ENCODE data around the gene APOL1. TPM values are rescaled to one million over a fixed set of nuclear protein-coding genes. Genes with fewer than 3 reads are reported as not detected.

The APOL1 gene
- total and polyA plus RNA-seq, 2 of the 4 experiments (the other 2 are of a cell fraction) = 0.36 to 0.77 TPM

GRCh38 chr22:36289406-36289870 lies 36.5 kb downstream of the APOL1 start:
- Histone ChIP-seq H3K27me3 (ENCODE audit: control insufficient read depth, insufficient read depth, low read length) (no peaks in the 10 kb centered on the region), H2AK5ac (ENCODE audit: low read depth, low read length) (no peak overlapping the region), H3K56ac (ENCODE audit: extremely low read depth, insufficient read depth, low read length) (no peak overlapping the region), H4K5ac (ENCODE audit: low read depth, low read length) (no peak overlapping the region), H3K4me1 (ENCODE audit: control insufficient read depth, insufficient read depth, low read length) (no peaks in the 10 kb centered on the region), H3K18ac (ENCODE audit: low read depth, low read length) (no peak overlapping the region), H3K9me1 (ENCODE audit: insufficient read depth, low read length) (no peaks in the 10 kb centered on the region), H3K79me1 (ENCODE audit: low read depth in 1 of 2, low read length in 2 of 2) (peaks cover 48 to 77% of the 10 kb centered on the region in 2 experiments), H4K20me1 (ENCODE audit: insufficient read depth, low read length) (peaks cover 83% of the 10 kb centered on the region), H2BK15ac (ENCODE audit: low read depth, low read length) (no peak overlapping the region), H3K14ac (replicated peaks; ENCODE audit: low read depth, low read length) (no peak overlapping the region), H4K8ac (ENCODE audit: low read depth in 2 of 2, low read length in 2 of 2) (no peak overlapping the region), H2AK9ac (replicated peaks; ENCODE audit: low read depth, low read length, poor library complexity) (no peak overlapping the region), H2BK20ac (ENCODE audit: low read depth, low read length) (no peak overlapping the region), H3K9me3 (ENCODE audit: control insufficient read depth, insufficient read depth, low read length) (no peaks in the 10 kb centered on the region), H3K9ac (ENCODE audit: low read depth, low read length) (no peak overlapping the region), H4K91ac (ENCODE audit: insufficient read depth, low read depth, low read length) (no peak overlapping the region), H3K36me3 (ENCODE audit: control insufficient read depth, insufficient read depth, low read length) (peaks cover 83% of the 10 kb centered on the region), H3K4me3 (ENCODE audit: insufficient read depth, low read depth, low read length) (no peak overlapping the region), H2AFZ (replicated peaks; ENCODE audit: low read length, poor library complexity) (no peak overlapping the region), H2BK120ac (ENCODE audit: low read depth, low read length) (no peak overlapping the region), H3K4ac (ENCODE audit: low read depth, low read length) (no peak overlapping the region), H3K4me2 (ENCODE audit: low read depth, low read length) (no peak overlapping the region), H3K23ac (ENCODE audit: low read depth, low read length) (no peak overlapping the region), H3K27ac (ENCODE audit: insufficient read depth, low read length) (no peak overlapping the region), H2BK5ac (ENCODE audit: low read depth, low read length, poor library complexity, severe bottlenecking) (no peak overlapping the region)
- ChIA-PET CTCF (interaction anchor here (0.5 kb wide), 1 partner anchor 927 kb away, joined by 3 read pairs; no protein-coding TSS in a partner anchor), POLR2A (ENCODE audit: unreplicated experiment) (no interaction called here)
- TF ChIP-seq USF2 (IDR thresholded peaks at IDR 0.05; ENCODE audit: low read depth, low read length) (no peak), ELK1 (IDR thresholded peaks at IDR 0.05; ENCODE audit: borderline replicate concordance, low read depth, low read length) (no peak), SMC3 (IDR thresholded peaks at IDR 0.05; ENCODE audit: low read depth, low read length) (no peak), CTCF (conservative IDR thresholded peaks at IDR 0.05; ENCODE audit: low read depth, low read length) (no peak), POLR2A (IDR thresholded peaks at IDR 0.05; ENCODE audit: low read depth, low read length) (no peak), MAZ (IDR thresholded peaks at IDR 0.05; ENCODE audit: borderline replicate concordance, low read depth, low read length) (no peak), MAFK (IDR thresholded peaks at IDR 0.05; ENCODE audit: low read depth, low read length) (no peak), NFE2L2 (IDR thresholded peaks at IDR 0.05; ENCODE audit: low read depth, low read length) (no peak), CEBPB (IDR thresholded peaks at IDR 0.05; ENCODE audit: low read depth, low read length) (no peak), RCOR1 (IDR thresholded peaks at IDR 0.05; ENCODE audit: insufficient replicate concordance, low read length) (no peak), RAD21 (IDR thresholded peaks at IDR 0.05; ENCODE audit: low read length) (no peak), MXI1 (IDR thresholded peaks at IDR 0.05; ENCODE audit: borderline replicate concordance, low read depth, low read length) (no peak), RFX5 (IDR thresholded peaks at IDR 0.05; ENCODE audit: low read depth, low read length) (no peak), FOS (IDR thresholded peaks at IDR 0.05; ENCODE audit: low read depth, low read length) (no peak), BHLHE40 (IDR thresholded peaks at IDR 0.05; ENCODE audit: low read depth, low read length) (no peak), CHD1 (IDR thresholded peaks at IDR 0.05; ENCODE audit: low read depth, low read length) (no peak)
- ATAC-seq (ENCODE audit: low read depth) (no peak), DNase-seq (no peak)
- no TSS peak for BruUV-seq (replicated peaks)
- WGBS, 2 experiments (ENCODE audit: extremely low coverage in 2 of 2, insufficient read length in 1 of 2) = 96% methylated on average over 5 of the region's 7 CpGs; no CpG with 5 or more reads in 1 of the 2 experiments
- intact Hi-C loops (cut with micrococcal nuclease) (no loop called here), dilution Hi-C loops (cut with HindIII; ENCODE audit: low sequenced_read_pairs, unreplicated experiment) (no loop called here), in situ Hi-C loops (cut with MboI; ENCODE audit: low sequenced_read_pairs) (no loop called here)

All from IMR-90 (cell line).